GM23338 (cell line): ENCODE results near the gene BICRA. TPM values are rescaled to one million over a fixed set of nuclear protein-coding genes. Genes with fewer than 3 reads are reported as not detected.

Experiments used
- ATAC-seq: fragments of 200-7000 bp; cut with Tn5 transposase; 3 replicates; pipeline ENCODE4 v1.9.1; 2020
- DNase-seq: peaks from one replicate; pipeline ENCODE4 v3.0.0-alpha.2; 2015; ENCODE audit warnings: low spot score
- H2AFZ ChIP-seq: fragments of 200-600 bp; sonication (generic); 2 replicates; pipeline ENCODE4 v1.8.0; 2016; ENCODE audit warnings: antibody characterized with exemption, mild to moderate bottlenecking, moderate library complexity
- H3F3A ChIP-seq: fragments of 200-600 bp; sonication (generic); replicated peaks from 2 replicates; pipeline ENCODE4 v1.8.0; 2017; ENCODE audit warnings: antibody characterized with exemption, mixed run types, low read depth
- H3K27ac ChIP-seq: fragments of 200-600 bp; sonication (generic); 2 replicates; pipeline ENCODE4 v1.6.1; 2016; ENCODE audit warnings: low read depth
- H3K27me3 ChIP-seq: fragments of 200-600 bp; sonication (generic); 2 replicates; pipeline ENCODE4 v1.8.0; 2016; ENCODE audit warnings: mild to moderate bottlenecking, mixed run types, moderate library complexity; ENCODE audit not compliant: insufficient read depth
- H3K36me3 ChIP-seq: fragments of 200-600 bp; sonication (generic); 2 replicates; pipeline ENCODE4 v1.8.0; 2016; ENCODE audit warnings: mild to moderate bottlenecking; ENCODE audit not compliant: insufficient read depth
- H3K4me1 ChIP-seq: fragments of 200-600 bp; sonication (generic); 2 replicates; pipeline ENCODE4 v1.8.0; 2016; ENCODE audit warnings: mild to moderate bottlenecking, moderate library complexity; ENCODE audit not compliant: insufficient read depth
- H3K4me2 ChIP-seq: fragments of 200-600 bp; sonication (generic); 2 replicates; pipeline ENCODE4 v1.7.1; 2017; ENCODE audit warnings: mixed run types
- H3K4me3 ChIP-seq: fragments of 200-600 bp; sonication (generic); 2 replicates; pipeline ENCODE4 v1.6.1; 2016; ENCODE audit warnings: mixed run types
- H3K79me2 ChIP-seq: fragments of 200-600 bp; sonication (generic); replicated peaks from 2 replicates; pipeline ENCODE4 v1.8.0; 2017; ENCODE audit warnings: mild to moderate bottlenecking; ENCODE audit not compliant: insufficient read depth
- H3K9me2 ChIP-seq: fragments of 200-600 bp; sonication (generic); 2 replicates; pipeline ENCODE4 v1.8.0; 2017; ENCODE audit not compliant: insufficient read depth
- H4K20me1 ChIP-seq: fragments of 200-600 bp; sonication (generic); replicated peaks from 2 replicates; pipeline ENCODE4 v1.8.0; 2017; ENCODE audit warnings: mild to moderate bottlenecking; ENCODE audit not compliant: insufficient read depth
- H3K27ac Mint-ChIP-seq: 2 replicates; pipeline ENCODE4 v1.8.0; 2020; ENCODE audit warnings: inconsistent platforms, mild to moderate bottlenecking, moderate library complexity, mixed read lengths
- H3K27me3 Mint-ChIP-seq: 3 replicates; pipeline ENCODE4 v1.8.0; 2022; ENCODE audit warnings: low read depth, mild to moderate bottlenecking, moderate library complexity, mixed read lengths, inconsistent platforms; ENCODE audit not compliant: insufficient read depth, poor library complexity
- H3K36me3 Mint-ChIP-seq: 3 replicates; pipeline ENCODE4 v1.8.0; 2021; ENCODE audit warnings: low read depth, mild to moderate bottlenecking, inconsistent platforms, moderate library complexity, mixed read lengths
- H3K4me1 Mint-ChIP-seq: 3 replicates; pipeline ENCODE4 v1.8.0; 2020; ENCODE audit warnings: mild to moderate bottlenecking, inconsistent platforms, mixed read lengths
- H3K4me3 Mint-ChIP-seq: 3 replicates; pipeline ENCODE4 v1.8.0; 2021; ENCODE audit warnings: moderate library complexity, mild to moderate bottlenecking, inconsistent platforms, mixed read lengths
- H3K9me3 Mint-ChIP-seq: 3 replicates; pipeline ENCODE4 v1.8.0; 2020; ENCODE audit warnings: moderate library complexity, mild to moderate bottlenecking, inconsistent platforms, mixed read lengths
- CREB1 ChIP-seq: fragments of 250-450 bp; sonication (Bioruptor Pico); IDR thresholded peaks from 2 replicates; pipeline ENCODE4 v1.5.0; 2020; ENCODE audit warnings: low read depth, mild to moderate bottlenecking, moderate library complexity
- EZH2phosphoT487 ChIP-seq: fragments of 200-600 bp; sonication (generic); IDR thresholded peaks from one replicate; pipeline ENCODE4 v1.8.1; 2018; ENCODE audit warnings: antibody characterized with exemption; ENCODE audit not compliant: unreplicated experiment
- JUNB ChIP-seq: IDR thresholded peaks from one replicate; pipeline ENCODE4 v1.6.1; 2016; ENCODE audit warnings: antibody characterized with exemption; ENCODE audit not compliant: unreplicated experiment
- NANOG ChIP-seq: IDR thresholded peaks from 2 replicates; pipeline ENCODE4 v1.6.1; 2016; ENCODE audit warnings: antibody characterized with exemption, borderline replicate concordance
- POLR2AphosphoS5 ChIP-seq: IDR thresholded peaks from 2 replicates; pipeline ENCODE4 v1.6.1; 2016; ENCODE audit warnings: antibody characterized with exemption, low read depth
- STAT1 ChIP-seq: IDR thresholded peaks from one replicate; pipeline ENCODE4 v1.6.1; 2016; ENCODE audit warnings: antibody characterized with exemption; ENCODE audit not compliant: unreplicated experiment
- ZNF114 ChIP-seq: fragments of 250-450 bp; sonication (Bioruptor Pico); IDR thresholded peaks from 2 replicates; pipeline ENCODE4 v1.5.0; 2020; ENCODE audit warnings: mild to moderate bottlenecking, moderate library complexity
- ZNF331 ChIP-seq: fragments of 250-450 bp; sonication (Bioruptor Pico); IDR thresholded peaks from 2 replicates; pipeline ENCODE4 v1.5.0; 2020; ENCODE audit warnings: low read depth, mild to moderate bottlenecking, moderate library complexity
- polyA plus RNA-seq: library from polyadenylated mRNA; unstranded; fragments of >200 nt; fragmentation: Nextera tagmentation; extraction: Ambion mirVana; gene quantifications from 2 replicates; pipeline ENCODE4 v1.2.1, GENCODE V29; 2016
- total RNA-seq: library from RNA; depleted of rRNA; stranded (reverse); fragments of >200 nt; shearing (Covaris generic); gene quantifications from 2 replicates; pipeline ENCODE4 v1.2.3, GENCODE V29; 2014
- TF ChIP-seq, protein P1 (sequence below): IDR thresholded peaks from one replicate; pipeline ENCODE4 v1.6.1; 2018; ENCODE audit warnings: antibody characterized with exemption; ENCODE audit not compliant: unreplicated experiment
- TF ChIP-seq, protein P2 (sequence below), 2 experiments: fragments of 200-600 bp in 1 of 2; sonication (generic) in 1 of 2; conservative IDR thresholded peaks; 2 replicates each; pipeline versions ENCODE4 v1.5.1 to v1.6.1; 2016 to 2017; ENCODE audit warnings: antibody characterized with exemption in 2 of 2, low read depth in 2 of 2, mild to moderate bottlenecking in 2 of 2, moderate library complexity in 1 of 2
- TF ChIP-seq, protein P3 (sequence below): IDR thresholded peaks from 2 replicates; pipeline ENCODE4 v1.6.1; 2016; ENCODE audit warnings: antibody characterized with exemption
- TF ChIP-seq, protein P4 (sequence below): fragments of 250-450 bp; sonication (Bioruptor Pico); IDR thresholded peaks from 2 replicates; pipeline ENCODE4 v1.5.0; 2020; ENCODE audit warnings: mild to moderate bottlenecking, moderate library complexity

The BICRA gene
- total and polyA plus RNA-seq, 2 experiments from 2014 or later = 7.0 to 37.7 TPM

DNA sequence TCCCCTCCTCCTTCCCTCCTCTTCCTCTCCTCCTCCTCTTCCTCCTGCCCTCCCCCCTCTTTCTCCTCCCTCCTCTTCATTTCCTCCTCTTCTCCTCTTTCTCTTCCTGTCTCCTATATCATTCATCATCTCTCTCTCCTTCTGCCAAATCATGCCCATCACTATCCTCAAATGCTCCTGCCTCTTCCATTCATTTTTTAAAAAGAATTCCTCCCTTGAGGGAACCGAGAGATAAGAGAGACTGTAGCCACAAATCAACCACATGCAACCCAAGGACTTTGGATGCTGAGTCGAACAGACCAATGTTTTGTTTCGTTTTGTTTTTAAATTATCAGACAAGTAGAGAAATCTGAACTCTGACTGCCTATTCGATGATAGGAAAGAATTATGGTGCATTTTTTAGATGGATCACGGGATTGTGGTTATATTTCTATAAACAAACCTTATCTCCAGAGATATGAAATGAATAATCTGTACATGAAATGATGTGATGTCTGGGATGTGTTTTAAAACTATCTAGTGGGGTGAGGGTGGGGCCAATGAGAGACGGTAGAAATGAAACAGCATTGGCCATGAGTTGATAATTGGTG, 26.5 kb upstream of the BICRA start:
- no peak overlapping the region for H3K4me2 ChIP-seq
- H3K27ac ChIP-seq = no peak overlapping the region
- no peaks in the 10 kb centered on the region for H3F3A ChIP-seq
- H3K9me2 ChIP-seq = no peaks in the 10 kb centered on the region
- Mint-ChIP-seq H3K4me3 (no peak overlapping the region), H3K27me3 (peaks cover 8% of the 10 kb centered on the region), H3K4me1 (peaks cover 12% of the 10 kb centered on the region), H3K27ac (no peak overlapping the region; the same call in 1 of the 2 replicates), H3K9me3 (peaks cover 20% of the 10 kb centered on the region), H3K36me3 (peaks cover 9% of the 10 kb centered on the region; the same call in 2 of the 3 replicates)
- no peak overlapping the region for H3K4me3 ChIP-seq
- ATAC-seq (no peak), DNase-seq (no peak)
- H3K4me1 ChIP-seq = peaks cover 5% of the 10 kb centered on the region
- no peaks in the 10 kb centered on the region; the same call in 1 of the 2 replicates for H3K36me3 ChIP-seq
- no peak for TF ChIP-seq CREB1
- no peak for TF ChIP-seq JUNB
- TF ChIP-seq, protein P1, sequence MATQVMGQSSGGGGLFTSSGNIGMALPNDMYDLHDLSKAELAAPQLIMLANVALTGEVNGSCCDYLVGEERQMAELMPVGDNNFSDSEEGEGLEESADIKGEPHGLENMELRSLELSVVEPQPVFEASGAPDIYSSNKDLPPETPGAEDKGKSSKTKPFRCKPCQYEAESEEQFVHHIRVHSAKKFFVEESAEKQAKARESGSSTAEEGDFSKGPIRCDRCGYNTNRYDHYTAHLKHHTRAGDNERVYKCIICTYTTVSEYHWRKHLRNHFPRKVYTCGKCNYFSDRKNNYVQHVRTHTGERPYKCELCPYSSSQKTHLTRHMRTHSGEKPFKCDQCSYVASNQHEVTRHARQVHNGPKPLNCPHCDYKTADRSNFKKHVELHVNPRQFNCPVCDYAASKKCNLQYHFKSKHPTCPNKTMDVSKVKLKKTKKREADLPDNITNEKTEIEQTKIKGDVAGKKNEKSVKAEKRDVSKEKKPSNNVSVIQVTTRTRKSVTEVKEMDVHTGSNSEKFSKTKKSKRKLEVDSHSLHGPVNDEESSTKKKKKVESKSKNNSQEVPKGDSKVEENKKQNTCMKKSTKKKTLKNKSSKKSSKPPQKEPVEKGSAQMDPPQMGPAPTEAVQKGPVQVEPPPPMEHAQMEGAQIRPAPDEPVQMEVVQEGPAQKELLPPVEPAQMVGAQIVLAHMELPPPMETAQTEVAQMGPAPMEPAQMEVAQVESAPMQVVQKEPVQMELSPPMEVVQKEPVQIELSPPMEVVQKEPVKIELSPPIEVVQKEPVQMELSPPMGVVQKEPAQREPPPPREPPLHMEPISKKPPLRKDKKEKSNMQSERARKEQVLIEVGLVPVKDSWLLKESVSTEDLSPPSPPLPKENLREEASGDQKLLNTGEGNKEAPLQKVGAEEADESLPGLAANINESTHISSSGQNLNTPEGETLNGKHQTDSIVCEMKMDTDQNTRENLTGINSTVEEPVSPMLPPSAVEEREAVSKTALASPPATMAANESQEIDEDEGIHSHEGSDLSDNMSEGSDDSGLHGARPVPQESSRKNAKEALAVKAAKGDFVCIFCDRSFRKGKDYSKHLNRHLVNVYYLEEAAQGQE = no peak
- TF ChIP-seq, protein P2, sequence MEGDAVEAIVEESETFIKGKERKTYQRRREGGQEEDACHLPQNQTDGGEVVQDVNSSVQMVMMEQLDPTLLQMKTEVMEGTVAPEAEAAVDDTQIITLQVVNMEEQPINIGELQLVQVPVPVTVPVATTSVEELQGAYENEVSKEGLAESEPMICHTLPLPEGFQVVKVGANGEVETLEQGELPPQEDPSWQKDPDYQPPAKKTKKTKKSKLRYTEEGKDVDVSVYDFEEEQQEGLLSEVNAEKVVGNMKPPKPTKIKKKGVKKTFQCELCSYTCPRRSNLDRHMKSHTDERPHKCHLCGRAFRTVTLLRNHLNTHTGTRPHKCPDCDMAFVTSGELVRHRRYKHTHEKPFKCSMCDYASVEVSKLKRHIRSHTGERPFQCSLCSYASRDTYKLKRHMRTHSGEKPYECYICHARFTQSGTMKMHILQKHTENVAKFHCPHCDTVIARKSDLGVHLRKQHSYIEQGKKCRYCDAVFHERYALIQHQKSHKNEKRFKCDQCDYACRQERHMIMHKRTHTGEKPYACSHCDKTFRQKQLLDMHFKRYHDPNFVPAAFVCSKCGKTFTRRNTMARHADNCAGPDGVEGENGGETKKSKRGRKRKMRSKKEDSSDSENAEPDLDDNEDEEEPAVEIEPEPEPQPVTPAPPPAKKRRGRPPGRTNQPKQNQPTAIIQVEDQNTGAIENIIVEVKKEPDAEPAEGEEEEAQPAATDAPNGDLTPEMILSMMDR (conservative IDR thresholded peaks at IDR 0.05; ENCODE audit: low read depth in 2 of 2) = no peak
- TF ChIP-seq ZNF331 (CRISPR knock-in tag) = no peak
- no peak for TF ChIP-seq NANOG
- no peak for TF ChIP-seq POLR2AphosphoS5
- TF ChIP-seq, protein P3, sequence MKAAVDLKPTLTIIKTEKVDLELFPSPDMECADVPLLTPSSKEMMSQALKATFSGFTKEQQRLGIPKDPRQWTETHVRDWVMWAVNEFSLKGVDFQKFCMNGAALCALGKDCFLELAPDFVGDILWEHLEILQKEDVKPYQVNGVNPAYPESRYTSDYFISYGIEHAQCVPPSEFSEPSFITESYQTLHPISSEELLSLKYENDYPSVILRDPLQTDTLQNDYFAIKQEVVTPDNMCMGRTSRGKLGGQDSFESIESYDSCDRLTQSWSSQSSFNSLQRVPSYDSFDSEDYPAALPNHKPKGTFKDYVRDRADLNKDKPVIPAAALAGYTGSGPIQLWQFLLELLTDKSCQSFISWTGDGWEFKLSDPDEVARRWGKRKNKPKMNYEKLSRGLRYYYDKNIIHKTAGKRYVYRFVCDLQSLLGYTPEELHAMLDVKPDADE = no peak
- no peak for TF ChIP-seq ZNF114 (CRISPR knock-in tag)
- no peak for TF ChIP-seq EZH2phosphoT487
- TF ChIP-seq STAT1 = no peak
- TF ChIP-seq, protein P4, sequence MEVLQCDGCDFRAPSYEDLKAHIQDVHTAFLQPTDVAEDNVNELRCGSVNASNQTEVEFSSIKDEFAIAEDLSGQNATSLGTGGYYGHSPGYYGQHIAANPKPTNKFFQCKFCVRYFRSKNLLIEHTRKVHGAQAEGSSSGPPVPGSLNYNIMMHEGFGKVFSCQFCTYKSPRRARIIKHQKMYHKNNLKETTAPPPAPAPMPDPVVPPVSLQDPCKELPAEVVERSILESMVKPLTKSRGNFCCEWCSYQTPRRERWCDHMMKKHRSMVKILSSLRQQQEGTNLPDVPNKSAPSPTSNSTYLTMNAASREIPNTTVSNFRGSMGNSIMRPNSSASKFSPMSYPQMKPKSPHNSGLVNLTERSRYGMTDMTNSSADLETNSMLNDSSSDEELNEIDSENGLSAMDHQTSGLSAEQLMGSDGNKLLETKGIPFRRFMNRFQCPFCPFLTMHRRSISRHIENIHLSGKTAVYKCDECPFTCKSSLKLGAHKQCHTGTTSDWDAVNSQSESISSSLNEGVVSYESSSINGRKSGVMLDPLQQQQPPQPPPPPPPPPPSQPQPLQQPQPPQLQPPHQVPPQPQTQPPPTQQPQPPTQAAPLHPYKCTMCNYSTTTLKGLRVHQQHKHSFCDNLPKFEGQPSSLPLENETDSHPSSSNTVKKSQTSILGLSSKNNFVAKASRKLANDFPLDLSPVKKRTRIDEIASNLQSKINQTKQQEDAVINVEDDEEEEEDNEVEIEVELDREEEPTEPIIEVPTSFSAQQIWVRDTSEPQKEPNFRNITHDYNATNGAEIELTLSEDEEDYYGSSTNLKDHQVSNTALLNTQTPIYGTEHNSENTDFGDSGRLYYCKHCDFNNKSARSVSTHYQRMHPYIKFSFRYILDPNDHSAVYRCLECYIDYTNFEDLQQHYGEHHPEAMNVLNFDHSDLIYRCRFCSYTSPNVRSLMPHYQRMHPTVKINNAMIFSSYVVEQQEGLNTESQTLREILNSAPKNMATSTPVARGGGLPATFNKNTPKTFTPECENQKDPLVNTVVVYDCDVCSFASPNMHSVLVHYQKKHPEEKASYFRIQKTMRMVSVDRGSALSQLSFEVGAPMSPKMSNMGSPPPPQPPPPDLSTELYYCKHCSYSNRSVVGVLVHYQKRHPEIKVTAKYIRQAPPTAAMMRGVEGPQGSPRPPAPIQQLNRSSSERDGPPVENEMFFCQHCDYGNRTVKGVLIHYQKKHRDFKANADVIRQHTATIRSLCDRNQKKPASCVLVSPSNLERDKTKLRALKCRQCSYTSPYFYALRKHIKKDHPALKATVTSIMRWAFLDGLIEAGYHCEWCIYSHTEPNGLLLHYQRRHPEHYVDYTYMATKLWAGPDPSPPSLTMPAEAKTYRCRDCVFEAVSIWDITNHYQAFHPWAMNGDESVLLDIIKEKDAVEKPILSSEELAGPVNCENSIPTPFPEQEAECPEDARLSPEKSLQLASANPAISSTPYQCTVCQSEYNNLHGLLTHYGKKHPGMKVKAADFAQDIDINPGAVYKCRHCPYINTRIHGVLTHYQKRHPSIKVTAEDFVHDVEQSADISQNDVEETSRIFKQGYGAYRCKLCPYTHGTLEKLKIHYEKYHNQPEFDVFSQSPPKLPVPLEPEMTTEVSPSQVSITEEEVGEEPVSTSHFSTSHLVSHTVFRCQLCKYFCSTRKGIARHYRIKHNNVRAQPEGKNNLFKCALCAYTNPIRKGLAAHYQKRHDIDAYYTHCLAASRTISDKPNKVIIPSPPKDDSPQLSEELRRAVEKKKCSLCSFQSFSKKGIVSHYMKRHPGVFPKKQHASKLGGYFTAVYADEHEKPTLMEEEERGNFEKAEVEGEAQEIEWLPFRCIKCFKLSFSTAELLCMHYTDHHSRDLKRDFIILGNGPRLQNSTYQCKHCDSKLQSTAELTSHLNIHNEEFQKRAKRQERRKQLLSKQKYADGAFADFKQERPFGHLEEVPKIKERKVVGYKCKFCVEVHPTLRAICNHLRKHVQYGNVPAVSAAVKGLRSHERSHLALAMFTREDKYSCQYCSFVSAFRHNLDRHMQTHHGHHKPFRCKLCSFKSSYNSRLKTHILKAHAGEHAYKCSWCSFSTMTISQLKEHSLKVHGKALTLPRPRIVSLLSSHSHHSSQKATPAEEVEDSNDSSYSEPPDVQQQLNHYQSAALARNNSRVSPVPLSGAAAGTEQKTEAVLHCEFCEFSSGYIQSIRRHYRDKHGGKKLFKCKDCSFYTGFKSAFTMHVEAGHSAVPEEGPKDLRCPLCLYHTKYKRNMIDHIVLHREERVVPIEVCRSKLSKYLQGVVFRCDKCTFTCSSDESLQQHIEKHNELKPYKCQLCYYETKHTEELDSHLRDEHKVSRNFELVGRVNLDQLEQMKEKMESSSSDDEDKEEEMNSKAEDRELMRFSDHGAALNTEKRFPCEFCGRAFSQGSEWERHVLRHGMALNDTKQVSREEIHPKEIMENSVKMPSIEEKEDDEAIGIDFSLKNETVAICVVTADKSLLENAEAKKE (CRISPR knock-in tag) = no peak
- no peaks in the 10 kb centered on the region for H3K79me2 ChIP-seq
- H3K27me3 ChIP-seq = no peaks in the 10 kb centered on the region
- 0 out of 2 replicates have a peak overlapping the region, but pooled peaks have one; percentile 66 for H2AFZ ChIP-seq
- no peaks in the 10 kb centered on the region for H4K20me1 ChIP-seq
